Measurements from ENCODE around the gene ANKRD13C.

Gene ANKRD13C

GRCh38 chr1:70315782-70316181, 38.7 kb downstream of the ANKRD13C start:
- Histone ChIP-seq H3K27me3 (ENCODE audit: control insufficient read depth in 5 of 5, insufficient read depth in 4 of 5, low read length in 5 of 5) (no peaks in the 10 kb centered on the region), H3K4me3 (ENCODE audit: low read depth in 1 of 5, low read length in 5 of 5) (no peak overlapping the region), H3K9me3 (ENCODE audit: control insufficient read depth in 5 of 5, low read length in 5 of 5) (no peaks in the 10 kb centered on the region), H3K27ac (ENCODE audit: low read depth, low read length) (no peak overlapping the region), H3K9ac (ENCODE audit: low read length in 5 of 5) (no peak overlapping the region), H3K4me1 (ENCODE audit: control insufficient read depth in 5 of 5, insufficient read depth in 5 of 5, low read length in 5 of 5) (no peaks in the 10 kb centered on the region), H3K36me3 (ENCODE audit: control insufficient read depth in 5 of 5, insufficient read depth in 5 of 5, low read length in 5 of 5) (peaks cover 0 to 3% (median 0%) of the 10 kb centered on the region in 5 donors)

- Histone ChIP-seq H3K9me3 (ENCODE audit: control insufficient read depth in 5 of 5, low read length in 5 of 5) (no peaks in the 10 kb centered on the region), H3K27me3 (ENCODE audit: control insufficient read depth in 5 of 5, insufficient read depth in 4 of 5, low read length in 5 of 5) (no peaks in the 10 kb centered on the region), H3K27ac (ENCODE audit: low read depth, low read length) (no peak overlapping the region), H3K9ac (ENCODE audit: low read length in 5 of 5) (no peak overlapping the region), H3K4me1 (ENCODE audit: control insufficient read depth in 5 of 5, insufficient read depth in 5 of 5, low read length in 5 of 5) (no peaks in the 10 kb centered on the region), H3K4me3 (ENCODE audit: low read depth in 1 of 5, low read length in 5 of 5) (no peak overlapping the region), H3K36me3 (ENCODE audit: control insufficient read depth in 5 of 5, insufficient read depth in 5 of 5, low read length in 5 of 5) (peaks cover 0 to 3% (median 0%) of the 10 kb centered on the region in 5 donors)
Observed at GRCh38 chr1:70314706-70315304, 39.7 kb downstream of the ANKRD13C start.

GRCh38 chr1:70311369-70311768, 43.2 kb downstream of the ANKRD13C start:
- Histone ChIP-seq H3K9ac (ENCODE audit: low read length in 5 of 5) (no peak overlapping the region), H3K36me3 (ENCODE audit: control insufficient read depth in 5 of 5, insufficient read depth in 5 of 5, low read length in 5 of 5) (peaks cover 2 to 13% (median 5%) of the 10 kb centered on the region in 5 donors), H3K27ac (ENCODE audit: low read depth, low read length) (no peak overlapping the region), H3K9me3 (ENCODE audit: control insufficient read depth in 5 of 5, low read length in 5 of 5) (no peaks in the 10 kb centered on the region), H3K4me1 (ENCODE audit: control insufficient read depth in 5 of 5, insufficient read depth in 5 of 5, low read length in 5 of 5) (no peaks in the 10 kb centered on the region), H3K27me3 (ENCODE audit: control insufficient read depth in 5 of 5, insufficient read depth in 4 of 5, low read length in 5 of 5) (no peaks in the 10 kb centered on the region), H3K4me3 (ENCODE audit: low read depth in 1 of 5, low read length in 5 of 5) (no peak overlapping the region)

- Histone ChIP-seq H3K9me3 (ENCODE audit: control insufficient read depth in 5 of 5, low read length in 5 of 5) (no peaks in the 10 kb centered on the region), H3K27me3 (ENCODE audit: control insufficient read depth in 5 of 5, insufficient read depth in 4 of 5, low read length in 5 of 5) (no peaks in the 10 kb centered on the region), H3K27ac (ENCODE audit: low read depth, low read length) (no peak overlapping the region), H3K9ac (ENCODE audit: low read length in 5 of 5) (no peak overlapping the region), H3K4me1 (ENCODE audit: control insufficient read depth in 5 of 5, insufficient read depth in 5 of 5, low read length in 5 of 5) (peaks cover 0 to 7% (median 0%) of the 10 kb centered on the region in 5 donors), H3K36me3 (ENCODE audit: control insufficient read depth in 5 of 5, insufficient read depth in 5 of 5, low read length in 5 of 5) (peaks cover 15 to 32% (median 24%) of the 10 kb centered on the region in 5 donors), H3K4me3 (ENCODE audit: low read depth in 1 of 5, low read length in 5 of 5) (no peak overlapping the region)
Observed at GRCh38 chr1:70299472-70299871, 55.0 kb downstream of the ANKRD13C start.

- H3K4me3 ChIP-seq (ENCODE audit: low read depth in 1 of 5, low read length in 5 of 5) = no peak overlapping the region
- no peak overlapping the region for H3K9ac ChIP-seq (ENCODE audit: low read length in 5 of 5)
- no peaks in the 10 kb centered on the region for H3K9me3 ChIP-seq (ENCODE audit: control insufficient read depth in 5 of 5, low read length in 5 of 5)
- H3K27me3 ChIP-seq (ENCODE audit: control insufficient read depth in 5 of 5, insufficient read depth in 4 of 5, low read length in 5 of 5) = no peaks in the 10 kb centered on the region
- H3K4me1 ChIP-seq (ENCODE audit: control insufficient read depth in 5 of 5, insufficient read depth in 5 of 5, low read length in 5 of 5) = peaks cover 0 to 7% (median 0%) of the 10 kb centered on the region in 5 donors
- no peak overlapping the region for H3K27ac ChIP-seq (ENCODE audit: low read depth, low read length)
- peaks cover 29 to 51% (median 39%) of the 10 kb centered on the region in 5 donors for H3K36me3 ChIP-seq (ENCODE audit: control insufficient read depth in 5 of 5, insufficient read depth in 5 of 5, low read length in 5 of 5)
Observed at GRCh38 chr1:70295749-70296148, 58.8 kb downstream of the ANKRD13C start.

GRCh38 chr1:70293186-70293843, 61.2 kb downstream of the ANKRD13C start:
- Histone ChIP-seq H3K36me3 (ENCODE audit: control insufficient read depth in 5 of 5, insufficient read depth in 5 of 5, low read length in 5 of 5) (peaks cover 19 to 46% (median 29%) of the 10 kb centered on the region in 5 donors), H3K4me1 (ENCODE audit: control insufficient read depth in 5 of 5, insufficient read depth in 5 of 5, low read length in 5 of 5) (peaks cover 0 to under 1% (median 0%) of the 10 kb centered on the region in 5 donors), H3K9ac (ENCODE audit: low read length in 5 of 5) (no peak overlapping the region), H3K9me3 (ENCODE audit: control insufficient read depth in 5 of 5, low read length in 5 of 5) (no peaks in the 10 kb centered on the region), H3K27ac (ENCODE audit: low read depth, low read length) (no peak overlapping the region), H3K4me3 (ENCODE audit: low read depth in 1 of 5, low read length in 5 of 5) (no peak overlapping the region), H3K27me3 (ENCODE audit: control insufficient read depth in 5 of 5, insufficient read depth in 4 of 5, low read length in 5 of 5) (no peaks in the 10 kb centered on the region)

- Histone ChIP-seq H3K9ac (ENCODE audit: low read length in 5 of 5) (no peak overlapping the region), H3K27ac (ENCODE audit: low read depth, low read length) (no peak overlapping the region), H3K9me3 (ENCODE audit: control insufficient read depth in 5 of 5, low read length in 5 of 5) (no peaks in the 10 kb centered on the region), H3K36me3 (ENCODE audit: control insufficient read depth in 5 of 5, insufficient read depth in 5 of 5, low read length in 5 of 5) (peaks cover 17 to 51% (median 23%) of the 10 kb centered on the region in 5 donors), H3K27me3 (ENCODE audit: control insufficient read depth in 5 of 5, insufficient read depth in 4 of 5, low read length in 5 of 5) (no peaks in the 10 kb centered on the region), H3K4me1 (ENCODE audit: control insufficient read depth in 5 of 5, insufficient read depth in 5 of 5, low read length in 5 of 5) (no peaks in the 10 kb centered on the region), H3K4me3 (ENCODE audit: low read depth in 1 of 5, low read length in 5 of 5) (no peak overlapping the region)
Observed at GRCh38 chr1:70290218-70290617, 64.3 kb downstream of the ANKRD13C start.

- Histone ChIP-seq H3K9ac (ENCODE audit: low read length in 5 of 5) (no peak overlapping the region), H3K27ac (ENCODE audit: low read depth, low read length) (no peak overlapping the region), H3K9me3 (ENCODE audit: control insufficient read depth in 5 of 5, low read length in 5 of 5) (no peaks in the 10 kb centered on the region), H3K4me1 (ENCODE audit: control insufficient read depth in 5 of 5, insufficient read depth in 5 of 5, low read length in 5 of 5) (no peaks in the 10 kb centered on the region), H3K36me3 (ENCODE audit: control insufficient read depth in 5 of 5, insufficient read depth in 5 of 5, low read length in 5 of 5) (peaks cover 9 to 37% (median 14%) of the 10 kb centered on the region in 5 donors), H3K27me3 (ENCODE audit: control insufficient read depth in 5 of 5, insufficient read depth in 4 of 5, low read length in 5 of 5) (no peaks in the 10 kb centered on the region), H3K4me3 (ENCODE audit: low read depth in 1 of 5, low read length in 5 of 5) (no peak overlapping the region)
Observed at GRCh38 chr1:70288166-70288565, 66.4 kb downstream of the ANKRD13C start.

- Histone ChIP-seq H3K36me3 (ENCODE audit: control insufficient read depth in 5 of 5, insufficient read depth in 5 of 5, low read length in 5 of 5) (peaks cover 9 to 29% (median 10%) of the 10 kb centered on the region in 5 donors), H3K9me3 (ENCODE audit: control insufficient read depth in 5 of 5, low read length in 5 of 5) (no peaks in the 10 kb centered on the region), H3K4me1 (ENCODE audit: control insufficient read depth in 5 of 5, insufficient read depth in 5 of 5, low read length in 5 of 5) (no peaks in the 10 kb centered on the region), H3K9ac (ENCODE audit: low read length in 5 of 5) (no peak overlapping the region), H3K27me3 (ENCODE audit: control insufficient read depth in 5 of 5, insufficient read depth in 4 of 5, low read length in 5 of 5) (no peaks in the 10 kb centered on the region), H3K27ac (ENCODE audit: low read depth, low read length) (no peak overlapping the region), H3K4me3 (ENCODE audit: low read depth in 1 of 5, low read length in 5 of 5) (no peak overlapping the region)
Observed at GRCh38 chr1:70286453-70286852, 68.1 kb downstream of the ANKRD13C start.

GRCh38 chr1:70284366-70284765, 70.2 kb downstream of the ANKRD13C start:
- Histone ChIP-seq H3K36me3 (ENCODE audit: control insufficient read depth in 5 of 5, insufficient read depth in 5 of 5, low read length in 5 of 5) (peaks cover 4 to 26% (median 4%) of the 10 kb centered on the region in 5 donors), H3K9me3 (ENCODE audit: control insufficient read depth in 5 of 5, low read length in 5 of 5) (no peaks in the 10 kb centered on the region), H3K27me3 (ENCODE audit: control insufficient read depth in 5 of 5, insufficient read depth in 4 of 5, low read length in 5 of 5) (no peaks in the 10 kb centered on the region), H3K27ac (ENCODE audit: low read depth, low read length) (no peak overlapping the region), H3K9ac (ENCODE audit: low read length in 5 of 5) (no peak overlapping the region), H3K4me1 (ENCODE audit: control insufficient read depth in 5 of 5, insufficient read depth in 5 of 5, low read length in 5 of 5) (no peaks in the 10 kb centered on the region), H3K4me3 (ENCODE audit: low read depth in 1 of 5, low read length in 5 of 5) (no peak overlapping the region)

Measured in subcutaneous abdominal adipose tissue (tissue), 5 donors.